Motor neuron (in vitro differentiated cells): Measurements from ENCODE around the gene P2RY8. TPM values are rescaled to one million over a fixed set of nuclear protein-coding genes. Genes with fewer than 3 reads are reported as not detected.
"Not testable (repeated sequence)": the region's sequence is repeated elsewhere in the genome, so short reads cannot be mapped to it uniquely, and the experiment has no call there.

Experiments
- ATAC-seq, 8 experiments: fragments of 200-7000 bp; cut with Tn5 transposase; replicated peaks in 6 of 8; 2 replicates each; pipeline ENCODE4 v1.8.0; 2021; ENCODE audit warnings: mild to moderate bottlenecking in 8 of 8, moderate library complexity in 8 of 8
- H3K27ac ChIP-seq, 2 donors: fragments of 250-450 bp; sonication (Bioruptor Pico); 2 replicates each; pipeline ENCODE4 v1.9.0; 2021; ENCODE audit warnings: antibody characterized with exemption in 2 of 2, mild to moderate bottlenecking in 2 of 2, moderate library complexity in 1 of 2
- H3K4me1 ChIP-seq, 2 donors: fragments of 250-450 bp; sonication (Bioruptor Pico); replicated peaks in 1 of 2; 2 replicates each; pipeline ENCODE4 v1.6.1; 2021; ENCODE audit warnings: antibody characterized with exemption in 2 of 2, mild to moderate bottlenecking in 2 of 2, moderate library complexity in 1 of 2
- H3K4me3 ChIP-seq, 5 donors: fragments of 250-450 bp; sonication (Bioruptor Pico); 2 replicates each; pipeline ENCODE4 v1.9.0; 2021; ENCODE audit warnings: antibody characterized with exemption in 5 of 5, mild to moderate bottlenecking in 5 of 5, moderate library complexity in 4 of 5
- WGBS, 10 experiments: fragments of 450-650 bp; shearing (Covaris generic); methylation state at CpG; one replicate each; pipeline ENCODE4 v1.0.0; 2022; 5-methylcytosine and 5-hydroxymethylcytosine counted together
- in situ Hi-C, 9 experiments: fragments of 400-800 bp; cut with MboI; loops; one replicate each; pipeline ENCODE4 v1.15.0; 2021; ENCODE audit warnings: low sequenced_read_pairs in 9 of 9, low pct_unique_long_range_greater_than_20kb in 2 of 9; ENCODE audit not compliant: unreplicated experiment in 9 of 9
- total RNA-seq, 8 experiments: library from RNA; unstranded; fragments of 300-600 nt; gene quantifications; 2 replicates each; pipeline versions ENCODE4 v1.2.3 to v1.2.4, GENCODE V29; 2022

Gene P2RY8
- total RNA-seq, 8 experiments from 2014 or later = 0.13 to 2.1 (median 0.22) TPM; not detected in 2

GRCh38 chrX:1486749-1487361 is 50.1 kb downstream of the P2RY8 start:
- in situ Hi-C loops = no loop called here
- 25 to 80% (median 70%) methylated on average over 1 to 6 of the region's 18 CpGs; no CpG with 5 or more reads in 4 of the 10 experiments for WGBS, 10 experiments
- Histone ChIP-seq H3K4me3 (no peak overlapping the region), H3K4me1 (peaks cover 0 to 3% of the 10 kb centered on the region in 2 donors), H3K27ac (no peak overlapping the region)
- ATAC-seq = no peak

- Histone ChIP-seq H3K4me1 (peaks cover 4 to 6% of the 10 kb centered on the region in 2 donors), H3K4me3 (no peak overlapping the region), H3K27ac (no peak overlapping the region)
- WGBS, 10 experiments = 5 to 89% (median 78%) methylated on average over 2 to 5 of the region's 5 CpGs; no CpG with 5 or more reads in 4 of the 10 experiments
- in situ Hi-C loops = no loop called here
- ATAC-seq = no peak
Observed at GRCh38 chrX:1486177-1486576, 50.8 kb downstream of the P2RY8 start.

GRCh38 chrX:1485033-1485432 is 52.0 kb downstream of the P2RY8 start:
- no peak for ATAC-seq
- Histone ChIP-seq H3K4me1 (peaks cover 5 to 9% of the 10 kb centered on the region in 2 donors), H3K4me3 (no peak overlapping the region), H3K27ac (no peak overlapping the region)
- in situ Hi-C loops = no loop called here
- 52 to 100% (median 80%) methylated on average over 1 to 7 of the region's 9 CpGs; no CpG with 5 or more reads in 1 of the 10 experiments for WGBS, 10 experiments

GRCh38 chrX:1484638-1485019 is 52.4 kb downstream of the P2RY8 start:
- WGBS, 10 experiments = 50 to 100% (median 93%) methylated on average over 2 to 5 of the region's 5 CpGs; no CpG with 5 or more reads in 3 of the 10 experiments
- in situ Hi-C loops = no loop called here
- no peak for ATAC-seq

GRCh38 chrX:1483843-1484637 is 52.9 kb downstream of the P2RY8 start:
- 14 to 90% (median 80%) methylated on average over 2 to 7 of the region's 15 CpGs; no CpG with 5 or more reads in 3 of the 10 experiments for WGBS, 10 experiments
- no peak for ATAC-seq
- in situ Hi-C loops = no loop called here
- Histone ChIP-seq H3K4me1 (peaks cover 5 to 9% of the 10 kb centered on the region in 2 donors), H3K27ac (no peak overlapping the region), H3K4me3 (no peak overlapping the region)

More at GRCh38 chrX:1484638-1485019, 52.4 kb downstream of the P2RY8 start:
- Histone ChIP-seq H3K4me1 (peaks cover 5 to 9% of the 10 kb centered on the region in 2 donors), H3K27ac (no peak overlapping the region), H3K4me3 (no peak overlapping the region)

- in situ Hi-C loops, H3K4me3 ChIP-seq, ATAC-seq, H3K4me1 ChIP-seq: not testable (repeated sequence)
- no CpG with 5 or more reads among the region's 2 CpGs for WGBS, 10 experiments
- peak overlapping the region; percentile 89 to 94 for H3K27ac ChIP-seq
Observed at GRCh38 chrX:1482530-1482928, 54.5 kb downstream of the P2RY8 start.

GRCh38 chrX:1481636-1482529 is 55.1 kb downstream of the P2RY8 start:
- in situ Hi-C loops = no loop called here
- H3K4me1 ChIP-seq = peaks cover 5 to 9% of the 10 kb centered on the region in 2 donors
- H3K27ac ChIP-seq = peak overlapping the region; percentile 89 to 94
- H3K4me3 ChIP-seq = peak overlapping the region; percentile 12 to 32 (median 19)
- whole genome bisulfite sequencing, 10 experiments = 0 to 51% (median 21%) methylated on average over 2 to 16 of the region's 26 CpGs
- ATAC-seq = peak; percentile 96 to 99 (median 98)

GRCh38 chrX:1480082-1480785 is 56.8 kb downstream of the P2RY8 start:
- Histone ChIP-seq H3K27ac (no peak overlapping the region), H3K4me1 (peaks cover 5 to 9% of the 10 kb centered on the region in 2 donors), H3K4me3 (no peak overlapping the region)
- in situ Hi-C loops = no loop called here
- WGBS, 10 experiments = 25 to 100% (median 79%) methylated on average over 1 to 7 of the region's 8 CpGs; no CpG with 5 or more reads in 1 of the 10 experiments
- no peak for ATAC-seq

GRCh38 chrX:1477801-1478458 is 59.1 kb downstream of the P2RY8 start:
- no peak for ATAC-seq
- in situ Hi-C loops = no loop called here
- Histone ChIP-seq H3K27ac (no peak overlapping the region), H3K4me3 (no peak overlapping the region), H3K4me1 (peaks cover 5 to 9% of the 10 kb centered on the region in 2 donors)
- WGBS, 10 experiments = 0 to 86% (median 70%) methylated on average over 1 to 5 of the region's 8 CpGs; no CpG with 5 or more reads in 2 of the 10 experiments

GRCh38 chrX:1477229-1477628 is 59.8 kb downstream of the P2RY8 start:
- Histone ChIP-seq H3K27ac (no peak overlapping the region), H3K4me3 (no peak overlapping the region), H3K4me1 (peaks cover 5 to 7% of the 10 kb centered on the region in 2 donors)
- 22 to 75% (median 49%) methylated on average over 2 to 3 of the region's 3 CpGs; no CpG with 5 or more reads in 2 of the 10 experiments for WGBS, 10 experiments
- in situ Hi-C loops = no loop called here
- ATAC-seq = no peak

GRCh38 chrX:1476682-1477081 is 60.3 kb downstream of the P2RY8 start:
- Histone ChIP-seq H3K4me1 (peaks cover 5 to 6% of the 10 kb centered on the region in 2 donors), H3K27ac (no peak overlapping the region), H3K4me3 (no peak overlapping the region)
- ATAC-seq = no peak
- in situ Hi-C loops = no loop called here
- 70 to 100% (median 75%) methylated on average over 2 to 3 of the region's 5 CpGs; no CpG with 5 or more reads in 7 of the 10 experiments for WGBS, 10 experiments

- in situ Hi-C loops = no loop called here
- ATAC-seq = no peak
- H3K4me3 ChIP-seq = no peak overlapping the region
Observed at GRCh38 chrX:1475881-1476280, 61.1 kb downstream of the P2RY8 start.

More at GRCh38 chrX:1475881-1476280, 61.1 kb downstream of the P2RY8 start:
- Histone ChIP-seq H3K4me1 (no peaks in the 10 kb centered on the region), H3K27ac (no peak overlapping the region)
- 50 to 100% (median 69%) methylated on average over 1 of the region's 1 CpG; no CpG with 5 or more reads in 6 of the 10 experiments for WGBS, 10 experiments
